ENCODE data around the gene ANK3. TPM values are rescaled to one million over a fixed set of nuclear protein-coding genes. Genes with fewer than 3 reads are reported as not detected.

The ANK3 gene
- polyA plus RNA-seq, 4 donors = 9.9 to 81.4 (median 35.5) TPM

DNA sequence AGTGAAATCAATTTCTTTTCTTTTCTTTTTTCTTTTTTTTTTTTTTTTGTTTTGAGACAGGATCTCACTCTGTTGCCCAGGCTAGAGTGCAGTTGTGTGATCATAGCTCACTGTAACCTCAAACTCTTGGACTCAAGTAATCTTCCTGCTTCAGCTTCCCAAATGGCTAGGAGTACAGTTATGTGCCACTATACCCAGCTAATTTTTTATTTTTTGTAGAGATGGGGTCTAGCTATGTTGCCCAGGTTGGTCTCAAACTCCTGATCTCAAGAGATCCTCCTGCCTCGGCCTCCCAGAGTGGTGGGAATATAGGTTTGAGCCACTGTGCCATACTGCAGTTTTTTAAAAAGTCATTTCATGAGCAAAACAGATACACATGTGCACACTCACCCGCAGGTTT, 79.8 kb downstream of the ANK3 start:
- H3K27ac ChIP-seq (ENCODE audit: low read depth in 1 of 3, low read length in 2 of 3) = no peak overlapping the region
- H3K4me3 ChIP-seq (ENCODE audit: low read depth in 1 of 3, low read length in 3 of 3) = no peak overlapping the region
- H3K27me3 ChIP-seq (ENCODE audit: control insufficient read depth in 3 of 3, insufficient read depth in 3 of 3, low read length in 3 of 3) = no peaks in the 10 kb centered on the region
- no peaks in the 10 kb centered on the region for H3K9me3 ChIP-seq (ENCODE audit: control insufficient read depth in 2 of 2, insufficient read depth in 1 of 2, low read depth in 1 of 2, low read length in 1 of 2)
- 82 to 94% (median 86%) methylated on average over 2 of the region's 2 CpGs for WGBS, 3 donors
- no peaks in the 10 kb centered on the region for H3K36me3 ChIP-seq (ENCODE audit: control insufficient read depth in 3 of 3, insufficient read depth in 2 of 3, low read depth in 1 of 3, low read length in 3 of 3)
- FAIRE-seq = no peak
- peaks cover 0 to 2% (median 0%) of the 10 kb centered on the region in 3 donors for H3K4me1 ChIP-seq (ENCODE audit: control insufficient read depth in 3 of 3, insufficient read depth in 2 of 3, low read depth in 1 of 3, low read length in 2 of 3)
- no peak for DNase-seq

- Histone ChIP-seq H3K36me3 (ENCODE audit: control insufficient read depth in 3 of 3, insufficient read depth in 2 of 3, low read depth in 1 of 3, low read length in 3 of 3) (no peaks in the 10 kb centered on the region), H3K4me1 (ENCODE audit: control insufficient read depth in 3 of 3, insufficient read depth in 2 of 3, low read depth in 1 of 3, low read length in 2 of 3) (peaks cover 0 to 2% (median 0%) of the 10 kb centered on the region in 3 donors), H3K9me3 (ENCODE audit: control insufficient read depth in 2 of 2, insufficient read depth in 1 of 2, low read depth in 1 of 2, low read length in 1 of 2) (no peaks in the 10 kb centered on the region), H3K27ac (ENCODE audit: low read depth in 1 of 3, low read length in 2 of 3) (no peak overlapping the region), H3K27me3 (ENCODE audit: control insufficient read depth in 3 of 3, insufficient read depth in 3 of 3, low read length in 3 of 3) (no peaks in the 10 kb centered on the region), H3K4me3 (ENCODE audit: low read depth in 1 of 3, low read length in 3 of 3) (no peak overlapping the region)
- FAIRE-seq = no peak
- no peak for DNase-seq
Observed at GRCh38 chr10:60309371-60309770, 80.3 kb downstream of the ANK3 start.

DNA sequence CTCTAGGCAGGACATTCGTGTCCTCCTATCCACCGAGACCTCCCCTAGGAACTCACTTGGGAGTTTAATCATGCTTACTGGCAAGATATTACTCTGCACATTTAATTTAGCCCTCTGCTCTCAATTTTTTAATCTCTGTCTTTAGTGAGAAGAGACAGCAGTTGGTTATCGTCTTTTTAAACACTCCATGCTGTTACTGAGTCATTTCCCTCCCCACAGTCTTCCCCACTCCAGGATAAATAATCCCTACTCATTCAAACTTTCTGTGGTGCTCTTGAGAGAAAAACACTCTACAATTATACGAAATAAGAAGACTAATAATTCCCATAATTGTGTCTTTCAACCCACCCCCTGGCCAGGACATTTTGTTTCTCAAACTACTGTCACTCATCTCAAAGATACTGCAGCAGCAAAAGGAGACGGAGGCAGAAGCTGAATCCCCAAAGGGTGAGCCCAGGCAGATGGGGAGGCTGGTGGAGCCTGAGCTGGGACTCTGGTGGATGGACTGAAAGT, 84.2 kb downstream of the ANK3 start:
- H3K4me1 ChIP-seq (ENCODE audit: control insufficient read depth in 3 of 3, insufficient read depth in 2 of 3, low read depth in 1 of 3, low read length in 2 of 3) = no peaks in the 10 kb centered on the region
- no peak for FAIRE-seq
- WGBS, 3 donors = 60 to 83% (median 76%) methylated on average over 5 of the region's 5 CpGs
- no peaks in the 10 kb centered on the region for H3K9me3 ChIP-seq (ENCODE audit: control insufficient read depth in 2 of 2, insufficient read depth in 1 of 2, low read depth in 1 of 2, low read length in 1 of 2)
- no peak overlapping the region for H3K4me3 ChIP-seq (ENCODE audit: low read depth in 1 of 3, low read length in 3 of 3)
- DNase-seq = no peak
- no peaks in the 10 kb centered on the region for H3K27me3 ChIP-seq (ENCODE audit: control insufficient read depth in 3 of 3, insufficient read depth in 3 of 3, low read length in 3 of 3)
- peak overlapping the region in 1 of 3 donors; percentile 1 for H3K27ac ChIP-seq (ENCODE audit: low read depth in 1 of 3, low read length in 2 of 3)
- no peaks in the 10 kb centered on the region for H3K36me3 ChIP-seq (ENCODE audit: control insufficient read depth in 3 of 3, insufficient read depth in 2 of 3, low read depth in 1 of 3, low read length in 3 of 3)

GRCh38 chr10:60304829-60305379, 84.8 kb downstream of the ANK3 start:
- no peaks in the 10 kb centered on the region for H3K4me1 ChIP-seq (ENCODE audit: control insufficient read depth in 3 of 3, insufficient read depth in 2 of 3, low read depth in 1 of 3, low read length in 2 of 3)
- H3K4me3 ChIP-seq (ENCODE audit: low read depth in 1 of 3, low read length in 3 of 3) = no peak overlapping the region
- H3K9me3 ChIP-seq (ENCODE audit: control insufficient read depth in 2 of 2, insufficient read depth in 1 of 2, low read depth in 1 of 2, low read length in 1 of 2) = no peaks in the 10 kb centered on the region
- DNase-seq (no peak), FAIRE-seq (no peak)
- H3K27ac ChIP-seq (ENCODE audit: low read depth in 1 of 3, low read length in 2 of 3) = peak overlapping the region in 1 of 3 donors; percentile 1
- 75 to 85% (median 77%) methylated on average over 2 of the region's 2 CpGs for WGBS, 3 donors
- no peaks in the 10 kb centered on the region for H3K27me3 ChIP-seq (ENCODE audit: control insufficient read depth in 3 of 3, insufficient read depth in 3 of 3, low read length in 3 of 3)
- H3K36me3 ChIP-seq (ENCODE audit: control insufficient read depth in 3 of 3, insufficient read depth in 2 of 3, low read depth in 1 of 3, low read length in 3 of 3) = no peaks in the 10 kb centered on the region

GRCh38 chr10:60303778-60304177, 85.9 kb downstream of the ANK3 start:
- DNase-seq (no peak), FAIRE-seq (no peak)
- no peaks in the 10 kb centered on the region for H3K4me1 ChIP-seq (ENCODE audit: control insufficient read depth in 3 of 3, insufficient read depth in 2 of 3, low read depth in 1 of 3, low read length in 2 of 3)
- H3K4me3 ChIP-seq (ENCODE audit: low read depth in 1 of 3, low read length in 3 of 3) = no peak overlapping the region
- H3K27me3 ChIP-seq (ENCODE audit: control insufficient read depth in 3 of 3, insufficient read depth in 3 of 3, low read length in 3 of 3) = no peaks in the 10 kb centered on the region
- H3K27ac ChIP-seq (ENCODE audit: low read depth in 1 of 3, low read length in 2 of 3) = no peak overlapping the region
- H3K9me3 ChIP-seq (ENCODE audit: control insufficient read depth in 2 of 2, insufficient read depth in 1 of 2, low read depth in 1 of 2, low read length in 1 of 2) = no peaks in the 10 kb centered on the region
- 93 to 97% (median 96%) methylated on average over 1 of the region's 1 CpG for WGBS, 3 donors
- H3K36me3 ChIP-seq (ENCODE audit: control insufficient read depth in 3 of 3, insufficient read depth in 2 of 3, low read depth in 1 of 3, low read length in 3 of 3) = no peaks in the 10 kb centered on the region

- no peaks in the 10 kb centered on the region for H3K36me3 ChIP-seq (ENCODE audit: control insufficient read depth in 3 of 3, insufficient read depth in 2 of 3, low read depth in 1 of 3, low read length in 3 of 3)
- H3K27me3 ChIP-seq (ENCODE audit: control insufficient read depth in 3 of 3, insufficient read depth in 3 of 3, low read length in 3 of 3) = no peaks in the 10 kb centered on the region
- H3K27ac ChIP-seq (ENCODE audit: low read depth in 1 of 3, low read length in 2 of 3) = no peak overlapping the region
- H3K9me3 ChIP-seq (ENCODE audit: control insufficient read depth in 2 of 2, insufficient read depth in 1 of 2, low read depth in 1 of 2, low read length in 1 of 2) = no peaks in the 10 kb centered on the region
- DNase-seq = no peak
- H3K4me1 ChIP-seq (ENCODE audit: control insufficient read depth in 3 of 3, insufficient read depth in 2 of 3, low read depth in 1 of 3, low read length in 2 of 3) = peaks cover 0 to 2% (median 0%) of the 10 kb centered on the region in 3 donors
- 73 to 91% (median 78%) methylated on average over 11 of the region's 11 CpGs for WGBS, 3 donors
- no peak overlapping the region for H3K4me3 ChIP-seq (ENCODE audit: low read depth in 1 of 3, low read length in 3 of 3)
- no peak for FAIRE-seq
Observed at GRCh38 chr10:60299961-60300883, 89.5 kb downstream of the ANK3 start.

DNA sequence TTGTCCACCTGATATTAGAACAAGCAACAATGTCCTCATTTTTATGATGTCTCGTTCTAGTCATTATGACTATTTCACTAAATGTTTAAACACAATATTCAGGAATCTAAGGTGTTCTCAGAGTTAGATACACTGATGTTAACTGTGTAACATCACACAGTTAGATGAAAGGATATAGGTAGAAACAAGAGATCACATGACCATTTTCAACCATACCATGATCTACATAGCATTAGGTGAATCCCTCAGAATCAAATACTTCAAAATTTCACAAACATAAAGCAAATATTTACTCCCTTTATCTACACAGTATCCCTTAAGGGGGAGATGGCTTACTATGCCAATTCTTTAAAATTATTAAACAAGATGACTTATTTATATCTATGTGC, 90.3 kb downstream of the ANK3 start:
- Histone ChIP-seq H3K27me3 (ENCODE audit: control insufficient read depth in 3 of 3, insufficient read depth in 3 of 3, low read length in 3 of 3) (no peaks in the 10 kb centered on the region), H3K4me3 (ENCODE audit: low read depth in 1 of 3, low read length in 3 of 3) (no peak overlapping the region), H3K36me3 (ENCODE audit: control insufficient read depth in 3 of 3, insufficient read depth in 2 of 3, low read depth in 1 of 3, low read length in 3 of 3) (no peaks in the 10 kb centered on the region), H3K4me1 (ENCODE audit: control insufficient read depth in 3 of 3, insufficient read depth in 2 of 3, low read depth in 1 of 3, low read length in 2 of 3) (peaks cover 0 to 2% (median 0%) of the 10 kb centered on the region in 3 donors), H3K27ac (ENCODE audit: low read depth in 1 of 3, low read length in 2 of 3) (no peak overlapping the region), H3K9me3 (ENCODE audit: control insufficient read depth in 2 of 2, insufficient read depth in 1 of 2, low read depth in 1 of 2, low read length in 1 of 2) (no peaks in the 10 kb centered on the region)
- DNase-seq = no peak
- FAIRE-seq = no peak
- 90 to 97% (median 90%) methylated on average over 1 of the region's 1 CpG for WGBS, 3 donors

DNA sequence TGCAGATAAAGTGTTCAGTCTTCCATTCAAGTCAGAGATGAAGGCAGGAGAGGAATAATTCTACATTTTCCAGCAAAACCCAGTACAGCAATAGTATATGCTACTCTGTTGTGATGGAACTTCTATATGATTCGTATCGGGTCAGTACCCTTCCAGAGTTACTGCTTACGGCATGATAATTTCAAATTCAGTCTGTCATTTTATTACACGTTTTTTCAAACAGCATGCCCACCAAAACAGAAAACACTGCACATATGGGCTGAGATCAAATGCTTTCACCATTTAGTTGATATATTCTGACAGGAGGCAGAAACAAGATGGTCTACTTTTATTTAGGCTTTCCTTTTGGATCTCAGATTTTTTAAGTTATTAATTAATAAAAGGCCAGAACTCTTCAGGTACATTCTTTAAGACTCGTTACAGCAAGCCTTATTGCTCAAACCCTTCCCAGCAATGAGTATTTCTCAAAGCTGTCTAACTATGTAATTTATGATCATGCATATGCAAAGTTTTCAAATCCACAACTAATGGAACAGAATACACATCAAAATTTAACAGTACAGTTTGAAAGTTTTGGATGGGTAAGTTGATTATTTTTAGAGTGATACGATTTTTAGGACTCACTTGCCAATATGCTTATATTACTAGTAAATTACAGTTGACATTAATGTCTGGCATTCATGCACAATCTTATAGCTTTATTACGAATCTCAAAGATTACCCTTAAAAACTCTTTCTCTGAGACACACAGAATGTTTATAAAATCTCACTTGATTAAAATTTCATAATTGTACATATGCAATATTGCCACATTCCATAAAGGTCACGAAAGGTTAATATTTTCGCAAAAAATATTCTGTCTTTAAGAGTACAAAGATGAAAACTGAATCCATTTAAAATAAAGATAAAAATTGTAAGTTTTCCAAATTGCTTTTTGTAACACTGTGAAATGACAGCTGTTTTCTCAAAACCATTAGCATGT, 91.0 kb downstream of the ANK3 start:
- FAIRE-seq (no peak), DNase-seq (no peak)
- H3K36me3 ChIP-seq (ENCODE audit: control insufficient read depth in 3 of 3, insufficient read depth in 2 of 3, low read depth in 1 of 3, low read length in 3 of 3) = no peaks in the 10 kb centered on the region
- H3K4me3 ChIP-seq (ENCODE audit: low read depth in 1 of 3, low read length in 3 of 3) = no peak overlapping the region
- no peaks in the 10 kb centered on the region for H3K9me3 ChIP-seq (ENCODE audit: control insufficient read depth in 2 of 2, insufficient read depth in 1 of 2, low read depth in 1 of 2, low read length in 1 of 2)
- H3K4me1 ChIP-seq (ENCODE audit: control insufficient read depth in 3 of 3, insufficient read depth in 2 of 3, low read depth in 1 of 3, low read length in 2 of 3) = peaks cover 0 to 2% (median 0%) of the 10 kb centered on the region in 3 donors
- H3K27ac ChIP-seq (ENCODE audit: low read depth in 1 of 3, low read length in 2 of 3) = no peak overlapping the region
- WGBS, 3 donors = 87 to 90% (median 87%) methylated on average over 9 of the region's 9 CpGs
- no peaks in the 10 kb centered on the region for H3K27me3 ChIP-seq (ENCODE audit: control insufficient read depth in 3 of 3, insufficient read depth in 3 of 3, low read length in 3 of 3)

Data from small intestine (tissue), 7 donors.